CD8-positive, alpha-beta memory T cell (primary cell): ENCODE measurements around the gene NEO1. TPM values are rescaled to one million over a fixed set of nuclear protein-coding genes. Genes with fewer than 3 reads are reported as not detected.

Experiments
- CTCF ChIA-PET: fragments of 350-600 bp; sonication (Branson Sonifier 250); formaldehyde crosslinking; loops from one replicate; lab custom pipeline; 2021; ENCODE audit warnings: antibody characterized with exemption; lab: Charles Lee
- POLR2A ChIA-PET: fragments of 350-600 bp; sonication (Branson Sonifier 250); formaldehyde crosslinking; loops from one replicate; lab custom pipeline; 2021; ENCODE audit warnings: antibody characterized with exemption; lab: Charles Lee
- DNase-seq, 5 donors: peaks; one replicate each; pipeline versions ENCODE4 v3.0.0 to v3.0.0-alpha.2; 2020 to 2022; ENCODE audit warnings: mixed read lengths in 1 of 5
- H3K27ac ChIP-seq: one replicate; pipeline ENCODE4 v1.7.0; 2013; ENCODE audit warnings: low read depth, mild to moderate bottlenecking, low read length, moderate library complexity
- H3K27me3 ChIP-seq: 2 replicates; pipeline ENCODE4 v1.7.0; 2013; ENCODE audit warnings: low read length, mild to moderate bottlenecking; ENCODE audit not compliant: insufficient read depth, poor library complexity, severe bottlenecking
- H3K36me3 ChIP-seq: 2 replicates; pipeline ENCODE4 v1.7.0; 2013; ENCODE audit warnings: mild to moderate bottlenecking, low read length, moderate library complexity; ENCODE audit not compliant: insufficient read depth
- H3K4me1 ChIP-seq: 2 replicates; pipeline ENCODE4 v1.7.0; 2013; ENCODE audit warnings: mild to moderate bottlenecking, low read length, moderate library complexity; ENCODE audit not compliant: insufficient read depth
- H3K4me3 ChIP-seq: 2 replicates; pipeline ENCODE4 v1.7.0; 2013; ENCODE audit warnings: mild to moderate bottlenecking, low read length
- H3K9me3 ChIP-seq: 2 replicates; pipeline ENCODE4 v1.7.0; 2013; ENCODE audit warnings: mild to moderate bottlenecking, low read length
- H3K27ac Mint-ChIP-seq, 8 donors: one replicate each; pipeline ENCODE4 v1.8.0; 2020 to 2021; ENCODE audit warnings: mixed read lengths in 8 of 8, mild to moderate bottlenecking in 6 of 8, inconsistent platforms in 3 of 8, moderate library complexity in 3 of 8
- H3K27me3 Mint-ChIP-seq, 2 donors: one replicate each; pipeline ENCODE4 v1.8.0; 2020 to 2021; ENCODE audit warnings: mixed read lengths in 2 of 2, mild to moderate bottlenecking in 1 of 2, moderate library complexity in 1 of 2
- H3K36me3 Mint-ChIP-seq, 3 donors: one replicate each; pipeline ENCODE4 v1.8.0; 2020 to 2021; ENCODE audit warnings: mixed read lengths in 3 of 3, inconsistent platforms in 1 of 3, mild to moderate bottlenecking in 1 of 3
- H3K4me1 Mint-ChIP-seq, 3 donors: one replicate each; pipeline ENCODE4 v1.8.0; 2020 to 2021; ENCODE audit warnings: mixed read lengths in 3 of 3, inconsistent platforms in 1 of 3, mild to moderate bottlenecking in 1 of 3
- H3K4me3 Mint-ChIP-seq, 7 donors: one replicate each; pipeline ENCODE4 v1.8.0; 2020 to 2021; ENCODE audit warnings: mixed read lengths in 7 of 7, mild to moderate bottlenecking in 6 of 7, moderate library complexity in 4 of 7, inconsistent platforms in 2 of 7
- H3K9me3 Mint-ChIP-seq, 5 donors: one replicate each; pipeline ENCODE4 v1.8.0; 2020 to 2022; ENCODE audit warnings: mixed read lengths in 5 of 5, mild to moderate bottlenecking in 3 of 5, moderate library complexity in 2 of 5, inconsistent platforms in 1 of 5
- polyA plus RNA-seq: library from polyadenylated mRNA; unstranded; fragments of 300-500 nt; fragmentation: Illumina TruSeq; gene quantifications from one replicate; pipeline ENCODE4 v1.2.3, GENCODE V29; 2021
- total RNA-seq, 2 experiments: library from RNA; stranded (reverse); gene quantifications; one replicate each; pipeline ENCODE4 v1.2.3, GENCODE V29; 2021

NEO1 gene
- total and polyA plus RNA-seq, 3 experiments from 2014 or later = 3.9 to 9.1 (median 6.5) TPM

- H3K9me3 Mint-ChIP-seq = no peaks in the 10 kb centered on the region
- no peaks in the 10 kb centered on the region for H3K27me3 ChIP-seq
- H3K4me3 ChIP-seq = no peak overlapping the region
- peaks cover 7 to 8% of the 10 kb centered on the region in 2 donors for H3K27me3 Mint-ChIP-seq
- H3K9me3 ChIP-seq = no peaks in the 10 kb centered on the region
- no peak overlapping the region for H3K27ac ChIP-seq
- peaks cover 0 to 2% (median 0%) of the 10 kb centered on the region in 3 donors for H3K4me1 Mint-ChIP-seq
- no peak for DNase-seq
- no peak overlapping the region for H3K27ac Mint-ChIP-seq
- POLR2A ChIA-PET = no interaction called here
- no peak overlapping the region for H3K4me3 Mint-ChIP-seq
- CTCF ChIA-PET = no interaction called here
- no peaks in the 10 kb centered on the region for H3K36me3 Mint-ChIP-seq
- no peaks in the 10 kb centered on the region for H3K36me3 ChIP-seq
- no peaks in the 10 kb centered on the region for H3K4me1 ChIP-seq
Measured at GRCh38 chr15:73072894-73073293, 20.6 kb downstream of the NEO1 start.

GRCh38 chr15:73074241-73074640 is 22.0 kb downstream of the NEO1 start:
- POLR2A ChIA-PET = no interaction called here
- Histone ChIP-seq H3K36me3 (no peaks in the 10 kb centered on the region), H3K4me3 (no peak overlapping the region), H3K27ac (no peak overlapping the region), H3K9me3 (no peaks in the 10 kb centered on the region), H3K27me3 (no peaks in the 10 kb centered on the region), H3K4me1 (no peaks in the 10 kb centered on the region)
- no peaks in the 10 kb centered on the region for H3K9me3 Mint-ChIP-seq
- CTCF ChIA-PET = no interaction called here
- DNase-seq = no peak
- no peak overlapping the region for H3K27ac Mint-ChIP-seq
- H3K27me3 Mint-ChIP-seq = peaks cover 3 to 8% of the 10 kb centered on the region in 2 donors
- H3K36me3 Mint-ChIP-seq = no peaks in the 10 kb centered on the region
- no peak overlapping the region for H3K4me3 Mint-ChIP-seq
- peaks cover 0 to 2% (median 0%) of the 10 kb centered on the region in 3 donors for H3K4me1 Mint-ChIP-seq

DNA sequence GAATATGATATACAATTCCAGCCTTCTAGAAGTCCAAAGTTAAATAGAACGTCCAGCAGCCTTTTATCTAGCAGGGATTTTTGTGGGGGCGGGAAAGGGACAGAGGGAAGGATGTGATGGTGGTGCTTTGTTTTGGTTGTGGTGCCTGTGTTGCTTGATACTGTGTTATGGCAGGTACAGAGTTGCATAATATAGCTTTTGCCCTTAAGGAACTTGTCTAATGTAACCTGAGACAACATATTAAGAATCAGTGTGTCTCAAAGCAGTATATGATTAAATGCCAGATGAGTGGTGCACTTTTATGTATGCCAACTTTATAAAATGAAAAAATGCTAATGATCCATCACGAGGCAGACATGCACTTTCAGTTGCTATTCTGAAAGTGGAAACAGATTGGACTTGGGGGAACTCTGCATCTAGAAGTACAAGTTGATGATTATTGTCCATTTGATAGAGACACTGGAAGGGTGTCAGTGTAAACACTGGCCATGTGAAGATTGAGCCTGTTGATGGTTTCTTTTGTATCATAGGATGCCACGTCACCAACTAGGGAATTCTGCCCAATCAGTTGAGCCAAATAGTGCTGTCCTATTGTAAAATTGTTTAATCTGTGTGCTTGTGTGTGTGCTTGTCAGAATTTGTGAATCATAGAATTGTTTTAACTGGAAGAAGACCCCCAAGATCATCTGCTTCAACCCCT is 23.0 kb downstream of the NEO1 start:
- Histone ChIP-seq H3K27me3 (no peaks in the 10 kb centered on the region), H3K4me3 (no peak overlapping the region), H3K36me3 (no peaks in the 10 kb centered on the region), H3K4me1 (no peaks in the 10 kb centered on the region), H3K27ac (no peak overlapping the region), H3K9me3 (no peaks in the 10 kb centered on the region)
- Mint-ChIP-seq H3K36me3 (no peaks in the 10 kb centered on the region), H3K4me3 (no peak overlapping the region), H3K9me3 (no peaks in the 10 kb centered on the region), H3K27ac (no peak overlapping the region), H3K4me1 (no peaks in the 10 kb centered on the region), H3K27me3 (peaks cover 0 to 4% of the 10 kb centered on the region in 2 donors)
- ChIA-PET CTCF (no interaction called here), POLR2A (no interaction called here)
- DNase-seq = no peak

DNA sequence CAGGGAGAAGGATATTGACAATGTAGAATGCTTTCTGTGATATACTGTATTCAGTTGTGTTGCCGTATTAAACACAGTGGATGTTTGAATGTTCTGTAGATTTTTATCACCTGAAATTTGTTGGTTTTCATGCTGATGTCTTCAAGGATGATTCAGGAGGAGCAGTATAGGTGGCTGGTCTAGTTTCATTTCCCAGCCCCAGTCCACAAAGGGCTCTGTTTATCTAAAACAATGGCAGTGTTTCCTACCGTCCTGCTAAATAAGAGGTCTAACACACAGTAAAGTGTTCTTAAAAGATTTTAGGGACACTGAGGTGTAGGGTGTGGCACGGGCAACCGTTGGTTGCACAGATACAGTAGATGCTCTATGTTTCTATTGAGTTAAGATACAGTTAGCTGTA is 26.0 kb downstream of the NEO1 start:
- POLR2A ChIA-PET = no interaction called here
- CTCF ChIA-PET = interaction anchor here (1.3 to 2.1 kb wide), 2 partner anchors 283 to 357 kb away, joined by 4 to 5 read pairs; no protein-coding TSS in a partner anchor
- H3K27ac ChIP-seq = no peak overlapping the region
- H3K27ac Mint-ChIP-seq = peak overlapping the region in 1 of 8 donors; percentile 29
- no peaks in the 10 kb centered on the region for H3K27me3 Mint-ChIP-seq
- H3K27me3 ChIP-seq = no peaks in the 10 kb centered on the region
- H3K4me1 Mint-ChIP-seq = no peaks in the 10 kb centered on the region
- H3K9me3 Mint-ChIP-seq = no peaks in the 10 kb centered on the region
- no peak overlapping the region for H3K4me3 ChIP-seq
- no peaks in the 10 kb centered on the region for H3K36me3 Mint-ChIP-seq
- H3K4me3 Mint-ChIP-seq = no peak overlapping the region
- no peaks in the 10 kb centered on the region for H3K4me1 ChIP-seq
- no peaks in the 10 kb centered on the region for H3K36me3 ChIP-seq
- DNase-seq = no peak
- no peaks in the 10 kb centered on the region for H3K9me3 ChIP-seq

DNA sequence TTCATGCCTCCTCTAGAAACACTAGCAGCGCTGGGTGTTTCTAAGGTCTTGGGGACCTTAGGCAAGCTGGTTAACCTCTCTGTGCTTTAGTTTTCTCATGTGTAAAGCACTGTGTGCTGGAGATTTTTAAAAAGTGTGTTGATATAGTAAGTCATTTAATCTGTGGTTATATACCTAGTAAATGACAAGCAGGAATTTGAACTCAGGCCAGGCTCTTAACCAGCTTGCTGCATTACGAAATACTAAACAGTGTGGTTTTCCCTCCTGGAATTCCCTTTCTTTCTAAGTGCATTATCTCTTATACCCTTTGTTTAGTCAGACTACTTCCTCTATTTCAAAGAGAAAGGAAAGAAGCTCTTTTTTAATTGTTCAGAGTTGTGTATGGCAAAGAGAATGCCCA is 26.5 kb downstream of the NEO1 start:
- Mint-ChIP-seq H3K4me1 (no peaks in the 10 kb centered on the region), H3K27ac (no peak overlapping the region), H3K36me3 (no peaks in the 10 kb centered on the region), H3K9me3 (no peaks in the 10 kb centered on the region), H3K4me3 (no peak overlapping the region), H3K27me3 (no peaks in the 10 kb centered on the region)
- Histone ChIP-seq H3K4me1 (no peaks in the 10 kb centered on the region), H3K27ac (no peak overlapping the region), H3K4me3 (no peak overlapping the region), H3K9me3 (no peaks in the 10 kb centered on the region), H3K27me3 (no peaks in the 10 kb centered on the region), H3K36me3 (no peaks in the 10 kb centered on the region)
- ChIA-PET CTCF (interaction anchor here (1.3 to 2.1 kb wide), 2 partner anchors 283 to 357 kb away, joined by 4 to 5 read pairs; no protein-coding TSS in a partner anchor), POLR2A (no interaction called here)
- no peak for DNase-seq

DNA sequence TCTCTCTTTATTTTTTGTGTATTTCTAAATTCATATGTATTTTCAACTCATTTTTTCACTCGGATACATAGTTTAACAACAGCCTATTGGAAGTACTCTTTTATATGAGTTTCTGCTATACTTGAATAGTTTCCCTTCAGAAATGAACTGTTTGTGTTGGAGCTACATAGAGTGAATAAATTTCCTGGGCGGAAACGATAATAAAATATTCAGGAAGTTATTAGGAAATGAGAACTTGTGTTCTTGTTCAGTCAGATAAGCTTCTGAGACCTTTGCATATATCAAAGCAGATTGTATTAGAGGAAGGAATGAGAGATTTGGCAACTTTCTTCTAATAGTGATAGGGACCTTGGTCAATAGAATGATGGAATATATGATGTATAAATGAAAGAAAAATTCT is 27.3 kb downstream of the NEO1 start:
- H3K36me3 Mint-ChIP-seq = peaks cover 0 to 2% (median 0%) of the 10 kb centered on the region in 3 donors
- DNase-seq = no peak
- H3K27ac ChIP-seq = no peak overlapping the region
- no peaks in the 10 kb centered on the region for H3K4me1 ChIP-seq
- H3K4me3 Mint-ChIP-seq = no peak overlapping the region
- H3K36me3 ChIP-seq = no peaks in the 10 kb centered on the region
- ChIA-PET CTCF (interaction anchor here (1.3 kb wide), 1 partner anchor 358 kb away, joined by 4 read pairs; no protein-coding TSS in a partner anchor), POLR2A (no interaction called here)
- peak overlapping the region in 1 of 8 donors; percentile 77 for H3K27ac Mint-ChIP-seq
- no peaks in the 10 kb centered on the region for H3K4me1 Mint-ChIP-seq
- no peaks in the 10 kb centered on the region for H3K27me3 ChIP-seq
- no peak overlapping the region for H3K4me3 ChIP-seq
- H3K9me3 ChIP-seq = no peaks in the 10 kb centered on the region
- no peaks in the 10 kb centered on the region for H3K9me3 Mint-ChIP-seq
- H3K27me3 Mint-ChIP-seq = no peaks in the 10 kb centered on the region

GRCh38 chr15:73081321-73081958 is 29.2 kb downstream of the NEO1 start:
- H3K36me3 ChIP-seq = no peaks in the 10 kb centered on the region
- H3K27ac ChIP-seq = no peak overlapping the region
- ChIA-PET CTCF (interaction anchor here (0.7 to 2.9 kb wide), 6 partner anchors 28 to 359 kb away, joined by 3 to 14 read pairs (median 3); no protein-coding TSS in a partner anchor), POLR2A (no interaction called here)
- H3K9me3 Mint-ChIP-seq = no peaks in the 10 kb centered on the region
- H3K27me3 ChIP-seq = no peaks in the 10 kb centered on the region
- DNase-seq = peak in 2 of 5 donors; percentile 30 to 34
- peak overlapping the region in 1 of 8 donors; percentile 6 for H3K27ac Mint-ChIP-seq
- no peak overlapping the region for H3K4me3 ChIP-seq
- peaks cover 0 to 5% (median 0%) of the 10 kb centered on the region in 3 donors for H3K36me3 Mint-ChIP-seq
- no peaks in the 10 kb centered on the region for H3K4me1 ChIP-seq
- H3K9me3 ChIP-seq = no peaks in the 10 kb centered on the region
- H3K27me3 Mint-ChIP-seq = no peaks in the 10 kb centered on the region
- H3K4me3 Mint-ChIP-seq = no peak overlapping the region
- no peaks in the 10 kb centered on the region for H3K4me1 Mint-ChIP-seq

DNA sequence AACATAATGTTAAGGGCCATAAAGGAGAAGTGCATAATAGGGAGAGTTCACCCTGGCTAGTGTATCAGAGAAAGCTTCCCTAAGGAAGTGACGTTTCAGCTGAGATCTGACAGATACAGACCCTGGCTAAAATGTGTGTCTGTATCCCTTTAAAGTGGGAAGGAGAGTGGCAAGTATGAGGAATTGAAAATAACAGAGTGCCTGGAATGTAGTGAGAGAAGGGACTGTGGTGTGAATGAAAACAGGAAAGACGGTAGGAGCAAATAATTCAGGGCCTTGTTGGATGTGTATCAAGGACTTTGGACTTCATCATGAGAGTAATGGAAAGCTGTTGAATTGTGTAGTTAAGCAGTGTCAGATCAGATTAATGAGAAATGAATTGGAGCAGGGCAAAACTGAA is 30.5 kb downstream of the NEO1 start:
- H3K4me1 Mint-ChIP-seq = peaks cover 7 to 8% (median 7%) of the 10 kb centered on the region in 3 donors
- no peaks in the 10 kb centered on the region for H3K4me1 ChIP-seq
- DNase-seq = no peak
- CTCF ChIA-PET = interaction anchor here (2.9 kb wide), 1 partner anchor 361 kb away, joined by 14 read pairs; no protein-coding TSS in a partner anchor
- no peak overlapping the region for H3K27ac ChIP-seq
- no peak overlapping the region for H3K27ac Mint-ChIP-seq
- H3K9me3 ChIP-seq = no peaks in the 10 kb centered on the region
- no peaks in the 10 kb centered on the region for H3K9me3 Mint-ChIP-seq
- H3K4me3 ChIP-seq = no peak overlapping the region
- H3K4me3 Mint-ChIP-seq = no peak overlapping the region
- H3K27me3 ChIP-seq = no peaks in the 10 kb centered on the region
- no peaks in the 10 kb centered on the region for H3K36me3 ChIP-seq
- H3K27me3 Mint-ChIP-seq = no peaks in the 10 kb centered on the region
- POLR2A ChIA-PET = no interaction called here
- peaks cover 0 to 5% (median 0%) of the 10 kb centered on the region in 3 donors for H3K36me3 Mint-ChIP-seq
